ENCODE data around the gene ADAM19.

ADAM19 gene

GRCh38 chr5:157513182-157513581 is 62.4 kb downstream of the ADAM19 start:
- DNase-seq (ENCODE audit: low read depth), result no peak

GRCh38 chr5:157511651-157512644 is 63.6 kb downstream of the ADAM19 start:
- no peak for DNase-seq (ENCODE audit: low read depth)

GRCh38 chr5:157510682-157511081 is 64.9 kb downstream of the ADAM19 start:
- DNase-seq (ENCODE audit: low read depth), result no peak

GRCh38 chr5:157509587-157509986 is 66.0 kb downstream of the ADAM19 start:
- no peak for DNase-seq (ENCODE audit: low read depth)

DNA sequence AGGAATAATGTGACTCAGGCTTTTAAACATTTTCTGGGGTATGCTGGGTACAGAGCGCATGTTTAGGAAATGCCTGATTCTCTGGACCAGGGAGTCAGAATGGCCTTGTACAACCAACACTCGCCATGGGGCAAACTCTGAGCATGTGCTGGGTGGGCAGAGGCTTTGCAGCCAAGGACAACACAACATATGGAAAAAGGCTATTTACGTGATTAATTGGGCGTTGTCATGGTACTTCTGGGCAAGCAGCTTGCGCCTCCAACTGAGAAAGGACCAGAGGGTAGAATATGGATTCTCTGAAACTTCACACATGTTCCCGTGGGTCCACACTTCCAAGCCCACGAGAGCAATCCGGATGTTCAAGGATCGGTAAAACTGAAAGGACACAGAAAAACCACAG is 66.5 kb downstream of the ADAM19 start:
- DNase-seq (ENCODE audit: low read depth), result no peak

GRCh38 chr5:157506981-157507780 is 68.4 kb downstream of the ADAM19 start:
- DNase-seq (ENCODE audit: low read depth), result no peak

DNA sequence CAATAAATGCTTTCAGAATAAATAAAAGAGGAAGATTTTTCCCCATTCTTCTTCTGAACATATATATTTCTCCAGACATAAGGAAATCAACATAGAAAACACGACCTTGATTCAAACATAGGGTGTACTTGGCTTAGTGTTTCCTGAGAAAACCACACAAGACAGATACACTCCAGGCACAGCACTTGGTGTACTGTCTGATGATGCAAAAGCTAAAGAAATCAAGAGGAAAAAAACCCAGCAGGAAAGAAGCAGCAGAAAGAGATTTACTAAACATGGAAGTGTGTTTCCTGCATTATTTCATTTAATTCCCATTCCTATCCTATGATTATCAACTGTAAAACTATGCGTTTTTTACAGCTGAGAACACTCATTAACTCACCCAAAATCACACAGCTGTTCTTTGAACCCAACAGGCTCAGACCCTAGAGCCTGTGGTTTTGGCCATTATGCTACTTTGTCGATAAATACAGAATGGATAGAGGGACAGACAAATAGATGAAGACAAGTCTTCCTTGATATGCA is 69.4 kb downstream of the ADAM19 start:
- no peak for DNase-seq (ENCODE audit: low read depth)

- no peak for DNase-seq (ENCODE audit: low read depth)
These were observed 70.1 kb downstream of the ADAM19 start for GRCh38 chr5:157505496-157505895.

GRCh38 chr5:157504053-157504452 is 71.5 kb downstream of the ADAM19 start:
- no peak for DNase-seq (ENCODE audit: low read depth)

- no peak for DNase-seq (ENCODE audit: low read depth)
These were observed 73.4 kb downstream of the ADAM19 start for GRCh38 chr5:157502143-157502647.

DNA sequence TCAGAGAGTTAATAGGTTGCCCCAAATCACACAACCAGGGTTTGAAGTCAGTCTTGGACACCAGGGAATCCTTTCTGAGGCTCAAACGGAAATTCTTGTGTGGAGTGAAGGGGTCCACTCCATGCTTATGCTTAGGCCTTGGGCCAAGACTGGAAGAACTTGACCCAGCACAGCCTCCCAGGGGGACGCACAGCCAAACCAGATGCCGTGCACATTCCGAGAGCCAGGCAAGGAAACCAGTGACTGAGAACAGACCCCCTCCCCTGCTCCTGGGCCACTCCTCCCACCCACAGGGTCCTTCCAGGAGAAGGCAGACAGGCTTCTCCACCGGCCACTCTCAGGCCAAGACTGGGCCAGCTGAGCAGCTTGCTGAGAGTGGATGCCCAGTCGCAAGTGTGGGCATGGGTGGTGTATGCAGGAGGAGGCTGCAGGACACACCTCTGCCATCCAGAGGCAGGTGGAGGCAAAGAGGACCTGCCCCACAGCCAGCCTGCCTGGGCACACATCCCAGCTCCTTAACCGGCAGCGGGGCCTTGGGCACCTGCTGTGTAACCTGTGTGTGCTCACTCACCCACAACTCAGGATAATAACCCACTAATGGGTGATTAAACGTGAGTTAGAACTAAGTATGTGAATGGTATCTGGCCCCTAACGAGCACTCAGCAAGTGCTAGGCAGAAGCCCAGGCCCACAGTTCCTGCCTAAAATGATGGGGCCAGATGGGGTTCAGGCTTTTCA is 77.5 kb downstream of the ADAM19 start:
- DNase-seq (ENCODE audit: low read depth), result no peak

DNA sequence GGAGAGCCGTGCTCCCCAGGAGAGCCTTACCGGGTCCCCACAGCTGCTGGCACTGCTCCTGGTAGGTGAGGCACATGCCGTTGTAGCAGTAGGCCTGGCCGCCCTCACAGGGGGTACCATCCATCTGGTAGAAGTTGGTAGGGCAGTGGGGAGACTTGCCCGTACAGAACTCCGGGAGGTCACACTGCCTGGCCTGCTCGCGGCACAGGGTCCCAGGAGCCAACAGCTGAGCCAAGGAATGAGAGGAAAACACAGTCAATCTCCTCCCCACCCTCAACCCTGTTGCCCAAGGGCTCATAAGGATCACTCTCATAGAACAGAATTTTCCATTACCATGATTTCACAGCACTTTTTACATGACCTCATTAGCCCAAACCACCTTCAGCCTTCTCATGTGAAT is 78.7 kb downstream of the ADAM19 start:
- DNase-seq (ENCODE audit: low read depth), result no peak

DNA sequence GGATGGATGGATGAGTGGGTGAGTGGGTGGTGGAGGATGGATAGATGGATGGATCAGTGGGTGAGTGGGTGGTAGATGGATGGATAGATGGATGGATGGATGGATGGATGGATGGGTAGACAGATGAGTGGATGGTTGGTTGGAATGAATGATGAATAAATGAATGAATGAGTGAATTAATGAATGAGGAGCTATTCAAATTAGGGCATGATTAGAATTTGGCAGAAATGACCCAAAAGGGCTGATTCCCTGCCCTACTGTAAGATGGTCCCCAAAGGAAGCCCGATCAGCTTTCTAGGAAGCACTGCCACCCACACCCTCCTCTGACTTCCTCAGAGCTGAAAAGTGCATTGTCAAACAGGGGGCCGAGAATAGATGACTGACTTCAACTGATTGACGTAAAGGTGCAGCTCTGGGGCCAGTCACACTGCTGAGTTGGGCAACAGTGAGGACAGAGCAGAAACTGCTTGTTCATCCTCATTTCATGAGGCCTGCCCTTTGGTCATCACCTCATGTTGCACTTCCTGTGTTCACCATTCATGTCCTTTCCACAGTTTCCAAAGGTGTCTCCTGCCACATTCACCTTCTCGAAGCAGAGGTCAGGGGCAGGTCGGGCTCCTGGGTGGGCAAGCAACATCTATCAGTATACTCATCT is 81.3 kb downstream of the ADAM19 start:
- DNase-seq (ENCODE audit: low read depth), result no peak

DNA sequence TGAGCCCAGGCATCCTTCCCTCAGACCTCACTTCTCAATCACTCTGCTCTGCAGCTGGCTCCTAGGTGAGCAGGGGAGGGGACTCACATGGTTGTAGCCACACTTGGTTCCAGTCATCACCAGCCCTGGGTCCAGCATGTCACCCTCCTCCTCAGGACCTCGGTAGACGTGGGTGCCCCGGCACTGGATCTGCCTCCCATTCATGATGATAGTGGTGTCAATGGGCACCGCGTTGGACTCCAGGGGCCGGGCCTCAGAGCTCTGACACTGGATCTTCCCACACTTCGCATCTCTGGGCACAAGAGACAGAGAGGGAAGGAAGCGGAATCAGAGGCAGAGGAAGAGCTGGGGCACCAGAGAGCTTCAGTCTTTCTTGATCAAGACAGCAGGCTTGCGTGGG is 82.7 kb downstream of the ADAM19 start:
- no peak for DNase-seq (ENCODE audit: low read depth)

DNA sequence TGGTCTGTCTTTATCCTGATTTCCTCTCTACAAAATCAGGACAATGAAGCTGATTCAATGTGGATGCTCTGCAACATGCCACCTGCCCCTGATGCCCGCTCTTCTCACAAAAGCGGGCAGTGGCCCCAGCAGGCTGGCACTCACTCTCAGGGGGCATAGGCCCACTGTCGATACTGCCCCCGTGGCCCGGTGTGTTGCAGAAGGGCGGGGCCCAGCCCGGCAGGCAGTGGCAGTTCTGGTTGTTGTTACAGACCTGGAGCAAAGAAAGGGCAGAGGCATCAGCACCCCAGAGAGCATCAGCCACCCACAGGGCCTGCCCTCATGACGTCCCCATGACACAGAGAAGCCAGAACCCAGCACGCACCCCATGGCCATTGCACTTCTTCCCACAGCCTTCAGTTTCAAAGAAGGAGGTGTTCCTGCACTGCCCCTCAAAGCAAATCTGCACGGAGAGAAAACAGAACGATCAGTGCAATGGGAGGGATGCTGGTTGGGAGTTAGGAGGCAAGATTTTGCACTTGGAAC is 84.0 kb downstream of the ADAM19 start:
- no peak for DNase-seq (ENCODE audit: low read depth)

GRCh38 chr5:157487358-157487757 is 88.2 kb downstream of the ADAM19 start:
- DNase-seq (ENCODE audit: low read depth), result no peak

DNA sequence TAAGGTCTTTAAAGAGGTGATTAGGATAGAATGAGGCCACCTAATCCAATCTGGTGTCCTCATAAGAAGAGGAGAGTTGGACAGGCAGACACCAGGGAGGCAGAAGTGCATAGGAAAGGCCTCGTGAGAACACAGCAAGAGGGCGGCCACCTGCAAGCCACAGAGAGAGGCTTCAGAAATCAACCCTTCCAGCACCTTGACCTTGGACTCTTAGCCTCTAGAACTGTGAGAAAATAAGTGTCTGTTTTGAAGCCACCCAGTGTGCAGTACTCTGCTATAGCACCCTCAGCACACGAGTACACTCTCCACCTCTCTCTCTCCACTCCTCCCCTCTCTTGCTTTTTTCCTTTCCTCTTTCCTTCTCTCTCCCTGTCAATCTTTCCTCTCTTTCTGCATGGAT is 88.7 kb downstream of the ADAM19 start:
- no peak for DNase-seq (ENCODE audit: low read depth)

DNA sequence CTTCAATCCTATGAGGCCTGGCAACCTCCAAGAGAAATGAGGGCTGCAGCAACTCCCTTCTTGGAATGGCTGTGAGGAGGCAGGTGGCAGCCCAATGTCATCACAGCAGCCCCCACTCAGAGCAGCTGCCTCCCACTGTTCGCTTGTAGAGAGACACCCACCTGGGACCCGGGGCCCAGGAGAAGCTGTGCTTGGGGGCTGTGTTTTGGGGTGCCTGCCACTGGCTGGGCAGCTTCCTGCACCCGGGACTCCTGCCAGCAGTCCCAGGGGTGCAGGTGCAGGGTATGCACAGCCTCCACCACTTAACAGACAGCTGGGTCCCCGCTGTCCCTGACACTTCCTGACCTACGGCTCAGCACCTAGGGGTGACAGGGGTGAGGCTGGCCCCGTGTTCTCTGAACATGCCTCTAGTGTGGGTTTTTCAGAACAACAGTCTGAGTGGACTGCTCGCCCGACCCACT is 89.3 kb downstream of the ADAM19 start:
- no peak for DNase-seq (ENCODE audit: low read depth)

- no peak for DNase-seq (ENCODE audit: low read depth)
These were observed 89.8 kb downstream of the ADAM19 start for GRCh38 chr5:157485811-157486210.

- no peak for DNase-seq (ENCODE audit: low read depth)
These were observed 90.2 kb downstream of the ADAM19 start for GRCh38 chr5:157485340-157485739.

- DNase-seq (ENCODE audit: low read depth), result no peak
These were observed 90.8 kb downstream of the ADAM19 start for GRCh38 chr5:157484768-157485167.
